CD14-positive monocyte (primary cell): ENCODE measurements around the gene RIN2. TPM values are rescaled to one million over a fixed set of nuclear protein-coding genes. Genes with fewer than 3 reads are reported as not detected.

ENCODE experiments used
- DNase-seq, 3 donors: peaks; one replicate each; pipeline ENCODE4 v3.0.0-alpha.2; 2011 to 2022
- H2AFZ ChIP-seq: 2 replicates; pipeline ENCODE4 v1.6.0; 2012; ENCODE audit warnings: mild to moderate bottlenecking, low read depth, low read length, inconsistent platforms; ENCODE audit not compliant: insufficient read depth, poor library complexity, severe bottlenecking
- H3K27ac ChIP-seq, 2 donors: 1 replicate in 1 of 2; 2 replicates in 1 of 2; pipeline ENCODE4 v1.5.1; 2012 to 2013; ENCODE audit warnings: low read length in 2 of 2, control low read depth in 1 of 2, inconsistent platforms in 1 of 2, low read depth in 1 of 2, mild to moderate bottlenecking in 1 of 2
- H3K27me3 ChIP-seq, 2 donors: one replicate each; pipeline versions ENCODE4 v1.6.0 to v1.6.1; 2011 to 2013; ENCODE audit warnings: low read length in 2 of 2; ENCODE audit not compliant: control insufficient read depth in 2 of 2, insufficient read depth in 2 of 2
- H3K36me3 ChIP-seq, 2 donors: replicated peaks in 1 of 2; 1 replicate in 1 of 2; 2 replicates in 1 of 2; pipeline versions ENCODE4 v1.5.1 to v1.6.1; 2012 to 2013; ENCODE audit warnings: low read length in 2 of 2, control low read depth in 1 of 2, inconsistent platforms in 1 of 2, mild to moderate bottlenecking in 1 of 2; ENCODE audit not compliant: insufficient read depth in 2 of 2, control insufficient read depth in 1 of 2
- H3K4me1 ChIP-seq, 2 donors: 1 replicate in 1 of 2; 2 replicates in 1 of 2; pipeline versions ENCODE4 v1.5.1 to v1.6.1; 2012 to 2013; ENCODE audit warnings: low read length in 2 of 2, control low read depth in 1 of 2, inconsistent platforms in 1 of 2, mild to moderate bottlenecking in 1 of 2, moderate library complexity in 1 of 2; ENCODE audit not compliant: insufficient read depth in 2 of 2, control insufficient read depth in 1 of 2
- H3K4me2 ChIP-seq: replicated peaks from 2 replicates; pipeline ENCODE3; 2012; ENCODE audit warnings: low read length, moderate library complexity, mild to moderate bottlenecking; ENCODE audit not compliant: poor library complexity, severe bottlenecking; ENCODE audit errors: extremely low read depth
- H3K4me3 ChIP-seq, 3 experiments: fragments of 200-600 bp in 1 of 3; sonication (generic) in 1 of 3; replicated peaks in 1 of 3; 1 replicate in 2 of 3; 2 replicates in 1 of 3; pipeline ENCODE4 v1.5.1; 2011 to 2013; ENCODE audit warnings: low read length in 3 of 3, mild to moderate bottlenecking in 3 of 3, control low read depth in 2 of 3, low read depth in 2 of 3, inconsistent platforms in 1 of 3, moderate library complexity in 1 of 3
- H3K79me2 ChIP-seq: 2 replicates; pipeline ENCODE4 v1.6.0; 2012; ENCODE audit warnings: mild to moderate bottlenecking, control low read depth, inconsistent platforms, low read length, moderate library complexity; ENCODE audit not compliant: insufficient read depth
- H3K9ac ChIP-seq: 2 replicates; pipeline ENCODE4 v1.6.0; 2017; ENCODE audit warnings: low read length, mild to moderate bottlenecking; ENCODE audit not compliant: insufficient read depth, poor library complexity, severe bottlenecking
- H3K9me3 ChIP-seq, 2 donors: replicated peaks in 1 of 2; 1 replicate in 1 of 2; 2 replicates in 1 of 2; pipeline versions ENCODE4 v1.5.1 to v1.6.1; 2012 to 2013; ENCODE audit warnings: low read length in 2 of 2, control low read depth in 1 of 2; ENCODE audit not compliant: control insufficient read depth in 1 of 2, insufficient read depth in 1 of 2
- H4K20me1 ChIP-seq: 2 replicates; pipeline ENCODE4 v1.6.0; 2012; ENCODE audit warnings: mild to moderate bottlenecking, low read length, control low read depth, moderate library complexity; ENCODE audit not compliant: insufficient read depth
- H3K27ac Mint-ChIP-seq, 7 donors: one replicate each; pipeline ENCODE4 v1.8.0; 2020; ENCODE audit warnings: mild to moderate bottlenecking in 7 of 7, mixed read lengths in 7 of 7, moderate library complexity in 6 of 7, inconsistent platforms in 2 of 7
- H3K27me3 Mint-ChIP-seq, 3 donors: one replicate each; pipeline ENCODE4 v1.8.0; 2021 to 2022; ENCODE audit warnings: low read depth in 3 of 3, mild to moderate bottlenecking in 3 of 3, mixed read lengths in 3 of 3, moderate library complexity in 3 of 3, inconsistent platforms in 1 of 3
- H3K36me3 Mint-ChIP-seq, 2 donors: one replicate each; pipeline ENCODE4 v1.8.0; 2020; ENCODE audit warnings: mixed read lengths in 2 of 2, inconsistent platforms in 1 of 2, mild to moderate bottlenecking in 1 of 2
- H3K4me1 Mint-ChIP-seq: one replicate; pipeline ENCODE4 v1.8.0; 2020; ENCODE audit warnings: mild to moderate bottlenecking, mixed read lengths
- H3K4me3 Mint-ChIP-seq, 2 donors: one replicate each; pipeline ENCODE4 v1.8.0; 2020; ENCODE audit warnings: mild to moderate bottlenecking in 2 of 2, mixed read lengths in 2 of 2, moderate library complexity in 1 of 2
- H3K9me3 Mint-ChIP-seq, 7 donors: one replicate each; pipeline ENCODE4 v1.8.0; 2020 to 2022; ENCODE audit warnings: mixed read lengths in 7 of 7, mild to moderate bottlenecking in 6 of 7, moderate library complexity in 6 of 7, inconsistent platforms in 2 of 7
- CTCF ChIP-seq: fragments of 200-600 bp; IDR thresholded peaks from one replicate; pipeline ENCODE4 v1.8.0; 2022; ENCODE audit warnings: antibody characterized with exemption, mild to moderate bottlenecking
- WGBS: methylation state at CpG from one replicate; pipeline ENCODE4 v1.1.5; 2013; ENCODE audit warnings: missing lambda C conversion rate; ENCODE audit not compliant: insufficient coverage; 5-methylcytosine and 5-hydroxymethylcytosine counted together
- intact Hi-C, 2 donors: fragments of 100-400 bp; cut with micrococcal nuclease; formaldehyde crosslinking; loops; one replicate each; pipeline versions ENCODE4 v1.15.0 to v1.15.1; 2023
- polyA plus RNA-seq, 3 donors: library from polyadenylated mRNA; depleted of rRNA in 1 of 3; unstranded in 2 of 3; stranded (reverse) in 1 of 3; fragments of 300-500 nt in 2 of 3; fragments of >200 nt in 1 of 3; fragmentation: Illumina TruSeq in 2 of 3; gene quantifications; 1 replicate in 2 of 3; 2 replicates in 1 of 3; pipeline ENCODE4 v1.2.3, GENCODE V29; 2012 to 2021

The RIN2 gene
- polyA plus RNA-seq, 3 donors = 5.6 to 25.4 (median 15.4) TPM

GRCh38 chr20:19781235-19781634 is 23.2 kb downstream of the RIN2 start:
- Mint-ChIP-seq H3K9me3 (peaks cover 0 to 2% (median 0%) of the 10 kb centered on the region in 7 donors), H3K27me3 (no peaks in the 10 kb centered on the region), H3K4me1 (peaks cover 32% of the 10 kb centered on the region), H3K4me3 (no peak overlapping the region), H3K27ac (no peak overlapping the region), H3K36me3 (peaks cover 13 to 23% of the 10 kb centered on the region in 2 donors)
- H3K4me2 ChIP-seq = no peak overlapping the region
- H3K79me2 ChIP-seq = no peaks in the 10 kb centered on the region
- peak in 2 of 3 donors; percentile 11 to 30 for DNase-seq
- no peak for TF ChIP-seq CTCF
- H2AFZ ChIP-seq = no peak overlapping the region
- H3K4me1 ChIP-seq = peaks cover 23 to 24% of the 10 kb centered on the region in 2 donors
- intact Hi-C loops = loop anchor here in 1 of 2 donors (10.0 kb wide), 1 partner anchor 214 kb away; no protein-coding TSS in a partner anchor
- no peaks in the 10 kb centered on the region for H3K27me3 ChIP-seq
- H3K9me3 ChIP-seq = no peaks in the 10 kb centered on the region
- no peaks in the 10 kb centered on the region for H3K36me3 ChIP-seq
- 80% methylated on average over 1 of the region's 7 CpGs for WGBS
- H4K20me1 ChIP-seq = peaks cover 21% of the 10 kb centered on the region
- no peak overlapping the region for H3K4me3 ChIP-seq
- no peak overlapping the region for H3K9ac ChIP-seq
- H3K27ac ChIP-seq = no peak overlapping the region

- Histone ChIP-seq H3K79me2 (no peaks in the 10 kb centered on the region), H3K4me3 (no peak overlapping the region), H3K9ac (no peak overlapping the region), H3K27me3 (no peaks in the 10 kb centered on the region), H3K9me3 (no peaks in the 10 kb centered on the region), H3K36me3 (no peaks in the 10 kb centered on the region), H4K20me1 (peaks cover 17% of the 10 kb centered on the region), H3K4me1 (peaks cover 25 to 27% of the 10 kb centered on the region in 2 donors), H3K4me2 (no peak overlapping the region), H3K27ac (no peak overlapping the region), H2AFZ (no peak overlapping the region)
- no peak overlapping the region for H3K27ac Mint-ChIP-seq
- H3K27me3 Mint-ChIP-seq = no peaks in the 10 kb centered on the region
- TF ChIP-seq CTCF = no peak
- H3K4me3 Mint-ChIP-seq = no peak overlapping the region
- intact Hi-C loops = loop anchor here in 1 of 2 donors (10.0 kb wide), 1 partner anchor 212 kb away; no protein-coding TSS in a partner anchor
- peaks cover 0 to 2% (median 0%) of the 10 kb centered on the region in 7 donors for H3K9me3 Mint-ChIP-seq
- H3K4me1 Mint-ChIP-seq = peaks cover 34% of the 10 kb centered on the region
- DNase-seq = no peak
- 100% methylated on average over 1 of the region's 3 CpGs for WGBS
- peaks cover 10 to 15% of the 10 kb centered on the region in 2 donors for H3K36me3 Mint-ChIP-seq
These were observed 24.6 kb downstream of the RIN2 start for GRCh38 chr20:19782669-19783068.
